HuH-7 (cell line): ENCODE measurements around the gene GUCY1A2.
"Not testable (repeated sequence)": the region's sequence is repeated elsewhere in the genome, so short reads cannot be mapped to it uniquely, and the experiment has no call there.

ENCODE experiments used
- DNase-seq: peaks from one replicate; pipeline ENCODE4 v3.0.0; 2011; ENCODE audit warnings: low spot score

The GUCY1A2 gene

DNA sequence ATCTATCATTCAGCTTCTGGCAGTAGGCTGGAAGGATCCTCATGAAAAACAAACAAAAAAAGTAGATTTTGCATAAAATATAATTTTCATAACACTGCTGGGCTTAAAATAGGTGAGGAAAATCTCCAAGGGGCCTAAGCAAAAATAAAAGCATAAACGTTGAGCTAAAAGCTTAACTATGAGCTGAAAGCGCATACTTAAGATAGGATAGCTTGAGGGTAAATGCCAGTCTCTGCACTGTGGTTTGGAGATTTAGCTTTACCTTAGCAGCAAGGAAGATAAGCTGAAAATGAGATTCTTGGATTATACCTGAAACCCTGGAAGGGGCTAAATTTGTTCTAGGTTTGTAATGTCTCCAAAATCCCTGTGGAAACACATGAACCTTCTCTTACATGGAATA lies 183.7 kb downstream of the GUCY1A2 start:
- DNase-seq, result no peak

DNA sequence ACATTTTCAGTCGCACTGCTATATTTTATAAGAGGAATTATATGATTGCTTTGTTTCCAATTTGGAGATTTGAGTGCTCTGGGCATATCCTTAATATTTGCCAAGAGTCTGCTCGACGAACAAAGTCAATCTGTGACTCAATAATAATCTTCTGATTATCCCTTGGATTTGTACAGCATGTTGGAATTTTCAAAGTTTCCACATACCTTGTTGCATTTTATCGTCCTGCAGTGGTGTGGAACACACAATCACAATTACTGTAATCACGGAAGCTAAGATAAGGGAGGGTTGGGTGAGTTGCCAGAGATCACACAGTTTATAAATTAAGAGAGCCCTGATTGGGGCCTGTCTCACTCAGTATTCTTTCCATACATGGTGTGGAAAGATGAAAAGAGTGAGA lies 189.3 kb downstream of the GUCY1A2 start:
- no peak for DNase-seq

DNA sequence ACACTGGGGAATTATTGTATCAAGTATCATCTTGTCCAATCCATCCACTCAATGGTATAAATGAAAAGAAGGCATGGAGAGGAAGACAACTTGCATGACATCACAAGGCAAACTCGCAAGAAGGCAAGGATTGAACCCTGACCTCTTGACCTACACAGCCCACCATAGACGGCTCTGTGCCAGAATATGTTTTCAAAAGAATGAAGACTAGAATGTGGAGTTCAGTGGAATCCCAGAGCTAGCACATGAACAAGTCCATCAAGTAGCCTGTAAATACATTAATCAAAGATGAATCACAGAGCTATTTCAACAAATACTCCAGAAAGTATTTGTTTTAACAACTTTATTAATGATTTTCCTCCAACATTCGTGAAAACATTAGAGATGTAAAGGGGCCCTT lies 189.7 kb downstream of the GUCY1A2 start:
- no peak for DNase-seq

DNA sequence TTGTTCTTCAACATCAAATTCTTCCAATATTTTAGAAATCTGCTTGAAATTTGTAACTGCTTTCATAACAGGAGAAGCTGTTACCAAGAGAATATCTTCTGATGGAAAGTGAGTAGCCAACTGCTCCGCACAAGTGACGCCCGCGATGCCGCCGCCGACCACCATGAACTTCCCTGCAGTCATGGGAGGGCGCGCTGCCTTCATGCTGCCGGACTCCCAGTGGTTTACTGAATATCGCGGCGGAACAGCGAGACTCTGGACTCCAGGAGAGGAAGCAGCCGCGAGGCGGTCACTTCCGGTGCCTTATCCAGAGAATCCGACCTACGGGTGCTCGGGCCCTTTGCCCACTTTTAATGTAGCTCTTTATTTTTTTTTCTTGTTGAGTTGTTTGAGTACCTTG lies 190.6 kb downstream of the GUCY1A2 start:
- no peak for DNase-seq

DNA sequence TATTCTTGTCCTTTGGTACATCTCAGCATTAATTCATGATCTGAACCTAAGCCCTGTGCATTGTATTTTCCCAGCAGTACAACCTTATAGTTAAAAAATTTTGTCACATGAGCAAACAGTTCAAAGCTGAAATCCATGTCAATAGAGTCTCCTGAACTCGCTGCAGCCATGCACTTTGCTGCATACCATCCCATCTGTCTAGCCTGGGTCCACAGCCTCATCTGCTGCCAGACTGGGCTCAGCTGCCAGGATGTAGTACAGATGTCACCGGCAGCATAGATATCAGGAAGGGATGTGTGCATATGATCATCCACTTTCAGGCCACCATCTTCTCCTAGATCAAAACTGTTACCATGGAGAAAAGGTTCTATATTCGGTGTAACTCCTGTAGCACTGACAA lies 191.7 kb downstream of the GUCY1A2 start:
- DNase-seq, result not testable (repeated sequence)

DNA sequence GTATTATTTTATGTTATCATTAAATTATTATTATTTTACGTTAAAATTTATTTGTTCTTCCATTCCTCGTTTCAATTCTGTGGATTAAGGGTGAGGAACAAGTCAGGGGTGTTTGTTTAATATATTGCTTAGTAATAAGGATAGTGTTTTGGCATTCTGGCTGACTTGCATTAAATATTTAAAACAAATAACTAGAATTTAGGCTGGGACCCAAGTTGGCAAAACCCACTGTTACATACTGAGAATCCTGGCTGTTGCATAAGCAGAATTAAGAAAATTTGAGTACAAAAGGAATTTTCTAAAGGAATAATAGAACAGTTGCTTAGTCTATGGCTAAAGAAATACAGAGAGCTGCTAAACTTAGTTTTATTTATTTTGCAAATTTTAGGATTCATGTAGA lies 196.4 kb downstream of the GUCY1A2 start:
- DNase-seq, result no peak

DNA sequence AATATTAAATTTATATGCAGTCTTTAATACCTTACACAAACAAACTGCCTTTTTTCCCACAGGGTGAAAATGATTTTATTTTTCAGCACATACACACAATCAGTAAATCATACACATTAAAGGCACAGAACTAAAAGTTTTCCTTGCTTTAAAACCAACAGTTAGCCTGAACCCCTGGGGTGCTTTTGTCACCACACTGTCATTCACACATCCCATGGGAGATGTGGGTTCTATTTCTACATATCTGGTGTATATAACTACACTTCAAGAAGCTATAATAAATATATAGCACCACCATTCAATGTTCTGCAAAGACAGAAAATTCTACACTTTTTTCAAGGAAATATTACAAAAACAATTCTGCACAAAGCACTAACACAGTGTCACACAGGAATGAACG lies 197.0 kb downstream of the GUCY1A2 start:
- DNase-seq, result no peak

DNA sequence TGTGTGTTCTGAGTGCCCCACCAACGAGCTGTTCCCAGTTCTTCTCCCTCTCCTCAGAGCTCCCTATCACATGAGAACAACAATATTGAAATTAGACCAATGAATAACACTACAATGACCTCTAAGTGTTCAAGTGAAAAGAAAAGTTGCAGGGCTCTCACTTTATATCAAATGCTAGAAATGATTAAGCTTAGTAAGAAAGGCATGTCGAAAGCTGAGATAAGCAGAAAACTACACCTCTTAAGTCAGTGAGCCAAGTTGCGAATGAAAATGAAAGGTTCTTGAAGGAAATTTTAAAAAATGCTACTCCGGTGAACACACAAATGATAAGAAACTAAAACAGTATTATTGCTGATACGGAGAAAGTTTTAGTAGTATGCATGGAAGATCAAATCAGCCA lies 199.8 kb downstream of the GUCY1A2 start:
- DNase-seq, result no peak

DNA sequence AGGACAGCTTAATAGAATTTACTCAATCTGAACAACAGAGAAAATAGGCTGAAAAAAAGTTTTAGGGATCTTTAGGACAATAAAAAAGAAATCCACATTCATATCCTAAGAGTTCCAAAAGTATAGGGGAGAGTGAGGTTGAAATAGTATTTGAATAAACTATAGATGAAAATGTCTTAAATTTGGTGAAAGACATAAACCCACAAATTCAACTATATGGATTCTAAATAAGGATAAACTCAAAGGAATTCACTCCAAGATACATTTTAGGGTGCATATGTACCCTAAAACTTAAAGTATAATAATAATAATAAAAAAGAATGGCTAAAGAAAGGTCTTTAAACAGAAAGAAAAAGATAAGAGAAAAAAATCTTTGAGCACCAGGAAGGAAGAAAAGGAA lies 203.1 kb downstream of the GUCY1A2 start:
- DNase-seq, result no peak

DNA sequence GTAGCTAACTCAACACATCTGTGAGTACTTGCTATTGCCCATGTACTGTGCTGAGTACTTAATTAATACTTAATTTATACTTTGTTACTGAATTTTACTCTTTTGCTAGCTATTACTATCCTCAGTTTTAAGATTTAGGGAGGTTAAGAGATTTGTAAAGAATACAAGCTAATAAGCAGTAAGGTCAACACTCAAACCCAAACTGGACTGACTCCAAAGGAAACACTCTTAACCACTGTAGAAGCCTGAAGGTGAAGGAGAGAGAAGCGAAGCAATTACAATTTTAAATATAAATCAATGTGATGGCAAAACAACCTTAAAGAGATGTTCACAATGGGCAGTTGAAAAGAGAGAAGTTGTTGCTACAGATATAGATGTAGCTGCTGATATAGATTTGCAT lies 204.5 kb downstream of the GUCY1A2 start:
- no peak for DNase-seq

DNA sequence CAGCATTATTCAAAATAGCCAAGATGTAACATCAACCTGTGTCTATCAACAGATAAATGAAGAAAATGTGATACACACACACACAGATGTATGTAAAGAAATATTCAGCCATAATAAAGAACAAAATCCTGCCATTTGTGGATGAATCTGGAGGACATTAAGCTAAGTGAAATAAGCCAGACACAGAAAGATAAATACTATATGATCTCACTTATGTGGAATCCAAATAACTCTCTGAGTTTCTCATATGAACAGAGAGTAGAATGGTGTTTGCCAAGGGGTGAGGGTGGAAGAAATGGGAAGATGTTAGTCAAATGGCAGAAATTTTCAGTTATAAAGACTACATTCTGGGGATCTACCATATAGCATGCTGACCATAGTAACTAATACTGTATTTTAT lies 224.2 kb downstream of the GUCY1A2 start:
- no peak for DNase-seq

DNA sequence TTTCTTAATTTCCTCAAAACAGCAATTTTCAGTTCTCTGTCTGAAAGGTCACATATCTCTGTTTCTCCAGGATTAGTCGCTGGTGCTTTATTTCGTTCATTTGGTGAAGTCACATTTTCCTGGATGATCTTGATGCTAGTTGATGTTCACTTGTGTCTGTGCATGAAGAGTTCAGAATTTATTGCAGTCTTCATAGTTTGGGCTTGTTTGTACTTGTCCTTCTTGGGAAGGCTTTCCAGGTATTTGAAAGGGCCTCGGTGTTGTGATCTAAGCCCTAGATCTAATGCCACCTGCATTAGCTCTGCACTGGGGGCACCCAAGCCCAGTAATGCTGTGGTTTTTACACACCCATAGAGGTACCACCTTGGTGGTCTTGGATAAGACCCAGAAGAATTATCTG lies 228.9 kb downstream of the GUCY1A2 start:
- no peak for DNase-seq

DNA sequence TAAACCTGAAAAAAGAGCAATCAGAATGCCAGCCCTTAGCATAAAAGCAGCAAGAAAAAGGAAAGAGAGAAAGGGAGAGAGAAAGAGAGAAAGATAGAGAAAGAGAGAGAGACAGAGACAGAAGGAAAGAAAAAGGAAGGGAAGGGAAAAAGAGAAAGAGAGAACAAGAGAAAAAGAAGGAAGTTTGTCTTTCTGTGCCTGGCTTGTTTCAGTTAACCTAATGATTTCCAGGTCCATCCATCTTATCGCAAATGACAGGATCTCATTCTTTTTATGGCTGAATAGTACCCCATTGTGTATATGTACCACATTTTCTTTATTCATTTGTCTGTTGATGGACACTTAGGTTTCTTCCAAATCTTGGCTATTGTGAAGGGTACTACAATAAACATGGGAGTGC lies 230.8 kb downstream of the GUCY1A2 start:
- DNase-seq, result no peak

DNA sequence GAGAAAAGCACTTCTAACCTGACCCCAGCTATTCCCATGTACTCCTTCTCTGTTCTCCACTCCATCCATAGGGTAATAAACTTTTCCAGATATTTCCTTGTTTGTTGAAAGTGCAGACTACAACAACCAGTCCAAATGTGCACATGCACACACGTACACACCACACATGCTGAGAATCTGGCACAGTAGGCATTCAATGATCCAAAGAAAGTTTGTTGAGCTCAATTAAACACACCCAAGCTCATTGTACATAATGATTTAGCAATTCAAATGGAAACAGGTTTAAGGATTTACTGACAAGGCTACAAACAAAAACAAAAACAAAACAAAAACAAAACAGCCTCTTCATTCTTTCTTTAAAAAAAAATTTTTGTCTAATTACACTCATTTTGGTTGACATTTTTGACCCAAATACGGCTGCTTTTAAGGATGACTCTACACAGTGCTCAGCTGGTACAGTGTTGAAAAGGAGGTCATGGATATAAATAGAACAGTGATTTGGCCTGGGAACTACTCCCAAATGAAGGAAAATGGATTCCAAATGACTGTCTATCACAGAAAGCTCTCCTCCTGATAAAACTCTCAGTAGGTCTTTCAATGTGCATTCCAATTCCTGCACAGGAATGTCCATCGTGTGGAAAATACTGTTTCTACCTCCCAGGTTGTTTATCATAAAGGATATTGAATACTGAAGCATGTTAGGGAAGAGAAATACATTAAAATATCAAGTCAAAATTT lies 232.2 kb downstream of the GUCY1A2 start:
- DNase-seq, result no peak

DNA sequence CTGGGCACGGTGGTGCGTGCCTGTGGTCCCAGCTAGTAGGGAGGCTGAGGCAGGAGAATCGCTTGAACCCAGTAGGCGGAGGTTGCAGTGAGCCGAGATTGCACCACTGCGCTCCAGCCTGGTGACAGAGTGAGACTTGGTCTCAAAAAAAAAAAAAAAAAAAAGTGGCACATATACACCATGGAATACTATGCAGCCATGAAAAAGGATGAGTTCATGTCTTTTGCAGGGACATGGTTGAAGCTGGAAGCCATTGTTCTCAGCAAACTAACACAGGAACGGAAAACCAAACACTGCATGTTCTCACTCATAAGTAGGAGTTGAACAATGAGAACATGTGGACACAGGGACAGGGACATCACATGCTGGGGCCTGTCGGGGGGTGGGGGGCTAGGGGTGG lies 241.0 kb downstream of the GUCY1A2 start:
- not testable (repeated sequence) for DNase-seq

DNA sequence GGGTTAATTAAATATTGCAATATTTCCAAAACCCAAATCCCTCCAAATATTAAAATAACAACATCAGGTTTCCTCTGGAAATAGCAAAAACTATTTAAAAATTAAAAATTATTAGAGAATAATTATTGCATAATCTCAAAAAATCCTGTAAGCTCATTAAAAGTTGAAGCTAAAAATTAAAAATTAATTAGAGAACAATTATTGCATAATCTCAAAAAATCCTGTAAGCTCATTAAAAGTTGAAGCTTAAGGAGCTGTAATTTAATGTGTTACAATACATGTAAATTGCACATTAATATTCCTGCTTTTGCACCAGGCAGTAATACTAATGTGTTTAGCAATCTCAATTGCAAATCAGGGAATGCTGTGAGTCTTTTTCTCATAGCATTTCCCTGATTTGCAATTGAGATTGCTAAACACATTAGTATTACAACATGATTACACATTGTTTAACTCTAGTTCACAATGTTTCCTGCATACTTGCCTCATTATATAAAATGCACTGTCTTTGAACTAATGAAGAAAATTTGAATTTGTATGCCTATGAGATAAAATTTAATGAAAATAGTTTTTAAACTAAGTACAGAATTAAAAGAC lies 247.7 kb downstream of the GUCY1A2 start:
- no peak for DNase-seq

DNA sequence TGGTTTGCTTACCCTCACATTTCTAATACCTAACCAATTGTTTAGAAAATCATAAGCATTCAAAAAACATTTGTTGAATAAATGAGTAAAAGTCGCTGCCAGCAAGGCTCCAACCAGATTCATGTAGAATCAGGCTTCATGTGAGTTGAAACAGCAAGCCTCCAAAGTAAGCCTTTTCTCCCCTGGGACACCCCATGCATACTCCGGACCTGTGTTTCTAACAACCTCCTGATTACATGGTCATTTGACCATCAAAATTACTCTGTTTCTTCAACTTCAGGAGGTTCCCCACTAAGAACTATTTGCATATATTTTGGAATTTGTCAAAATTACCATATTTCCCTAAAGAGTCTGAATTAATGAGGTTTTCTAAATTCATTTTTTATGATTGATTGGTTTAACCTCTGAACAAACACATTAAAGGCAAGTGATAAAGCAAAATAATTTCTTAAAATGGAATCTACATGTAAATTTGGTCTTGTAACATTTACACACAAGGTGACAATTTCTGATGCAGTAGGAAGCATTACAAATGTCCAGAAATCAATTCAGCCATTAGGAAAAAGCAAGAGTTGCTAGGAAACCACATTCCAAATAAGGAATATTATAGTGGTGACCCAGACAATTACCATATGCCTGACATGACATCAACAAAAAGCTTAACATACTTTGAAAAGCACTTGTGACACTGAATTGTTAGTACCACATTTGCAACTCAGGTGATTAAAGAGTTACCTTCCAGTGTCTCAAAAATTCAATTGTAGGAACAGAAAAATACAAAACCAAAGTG lies 252.6 kb downstream of the GUCY1A2 start:
- no peak for DNase-seq

DNA sequence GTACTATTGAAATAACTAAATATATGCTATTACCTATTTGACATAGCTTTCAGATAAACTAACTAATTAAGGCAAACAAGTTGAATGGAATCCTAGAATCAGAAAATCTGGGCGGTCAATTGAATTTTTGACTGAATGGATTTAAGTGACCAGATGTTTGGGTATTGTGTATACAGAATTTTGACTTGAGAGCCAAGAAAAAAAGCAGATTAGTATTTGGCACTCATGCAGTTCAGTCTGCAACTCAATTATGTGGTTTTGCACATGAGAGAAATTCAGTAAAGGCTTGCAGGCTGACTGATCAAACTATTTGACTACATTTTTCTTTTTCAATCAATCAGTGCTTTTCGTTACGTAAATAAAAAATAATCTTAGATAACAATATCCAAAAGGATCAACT lies 254.8 kb downstream of the GUCY1A2 start:
- no peak for DNase-seq

DNA sequence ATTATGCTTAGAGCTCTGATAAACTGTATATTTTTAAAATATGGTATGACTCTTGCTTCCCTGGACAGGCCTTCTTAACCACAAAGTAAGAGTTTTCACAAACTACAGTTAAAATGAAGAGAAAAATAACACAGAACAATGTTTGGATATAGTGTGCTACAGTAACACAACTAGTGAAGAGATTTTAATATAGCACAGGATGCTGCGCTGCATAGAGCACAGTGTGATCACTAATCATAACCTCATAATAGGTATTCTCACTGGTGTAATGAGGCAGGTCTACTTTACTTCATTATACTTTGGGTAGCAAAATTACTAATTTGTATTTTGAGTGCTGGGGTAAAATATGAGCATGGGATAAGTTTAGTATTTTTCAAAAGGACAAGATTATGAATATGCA lies 256.5 kb downstream of the GUCY1A2 start:
- no peak for DNase-seq

DNA sequence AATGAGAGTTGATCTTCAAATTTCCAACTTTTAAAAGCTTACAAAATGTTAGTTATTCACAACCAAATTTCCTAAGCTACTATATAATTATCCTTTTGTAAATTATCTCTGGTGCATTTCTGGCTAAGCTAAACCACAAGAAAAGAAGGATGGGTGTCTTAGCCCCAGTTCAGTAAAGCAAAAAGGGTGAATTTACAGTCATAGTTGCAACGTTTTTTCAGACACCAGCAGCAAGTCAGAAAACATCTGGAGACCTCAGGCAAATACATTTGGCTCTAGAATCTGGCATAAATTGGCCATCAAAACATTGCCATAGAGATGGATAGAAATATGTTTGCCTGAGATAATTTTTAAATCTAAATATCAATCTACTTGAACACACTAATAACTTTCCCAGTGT lies 257.0 kb downstream of the GUCY1A2 start:
- DNase-seq, result no peak

DNA sequence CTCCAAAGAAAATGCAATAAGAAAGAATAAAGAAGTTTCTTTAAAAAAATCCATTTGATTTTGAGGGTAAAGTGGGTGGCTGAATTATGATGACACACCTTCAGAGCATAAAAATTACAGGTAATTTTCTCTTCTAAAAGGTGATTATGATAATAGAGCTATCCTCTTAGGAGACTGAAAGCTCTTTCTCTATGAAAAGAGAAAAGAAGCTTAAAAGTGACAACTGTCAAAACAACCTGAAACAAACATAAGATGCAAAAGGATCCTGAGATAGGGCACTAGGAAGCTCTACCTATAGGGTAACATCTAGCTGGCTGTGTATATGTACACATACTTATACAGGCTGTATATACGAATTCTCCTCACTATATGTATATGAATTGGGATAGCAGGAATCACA lies 270.2 kb downstream of the GUCY1A2 start:
- DNase-seq, result no peak

DNA sequence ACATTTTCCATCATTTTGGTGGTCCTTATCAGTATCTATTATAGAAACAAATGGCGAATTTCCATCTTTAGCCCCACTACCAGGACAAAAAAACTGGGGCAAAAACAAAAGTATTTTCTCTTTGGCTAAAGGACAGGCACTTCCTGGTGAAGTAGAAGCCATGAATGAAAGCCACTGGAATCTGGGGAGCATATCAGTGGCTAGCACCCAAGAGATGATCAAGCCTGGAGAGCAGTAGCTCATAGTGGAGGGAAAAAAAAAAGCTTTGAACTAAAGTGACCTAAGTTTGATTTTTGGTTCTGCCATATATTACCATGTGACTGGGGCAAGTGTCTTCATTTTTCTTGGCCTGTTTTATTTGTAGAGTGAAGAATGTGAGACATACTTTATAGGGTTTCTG lies 272.3 kb downstream of the GUCY1A2 start:
- DNase-seq, result no peak

DNA sequence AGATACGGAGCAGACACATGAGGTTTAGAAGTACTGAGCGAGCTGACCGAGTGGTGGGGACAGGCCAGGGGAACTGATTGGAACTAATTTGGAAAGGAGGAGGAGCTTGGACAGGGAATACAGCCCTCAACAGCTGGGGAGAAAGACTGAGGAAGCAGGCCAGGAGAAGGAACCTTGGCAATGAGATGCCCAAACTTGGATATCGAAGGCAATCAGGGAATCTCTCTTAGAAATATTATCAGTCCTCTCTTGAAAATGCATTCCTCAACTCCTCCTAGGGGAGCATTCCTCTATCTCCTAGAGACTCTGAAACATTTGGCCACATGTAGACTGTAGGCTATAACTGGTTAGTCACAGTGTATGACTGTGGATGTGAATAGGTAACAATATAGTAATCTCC lies 284.6 kb downstream of the GUCY1A2 start:
- DNase-seq, result no peak
